ENCODE results near the gene GRK3. TPM values are rescaled to one million over a fixed set of nuclear protein-coding genes. Genes with fewer than 3 reads are reported as not detected.

GRK3 gene
- total and polyA plus RNA-seq, 2 donors from 2014 or later: 1.6 to 11.5 TPM

DNA sequence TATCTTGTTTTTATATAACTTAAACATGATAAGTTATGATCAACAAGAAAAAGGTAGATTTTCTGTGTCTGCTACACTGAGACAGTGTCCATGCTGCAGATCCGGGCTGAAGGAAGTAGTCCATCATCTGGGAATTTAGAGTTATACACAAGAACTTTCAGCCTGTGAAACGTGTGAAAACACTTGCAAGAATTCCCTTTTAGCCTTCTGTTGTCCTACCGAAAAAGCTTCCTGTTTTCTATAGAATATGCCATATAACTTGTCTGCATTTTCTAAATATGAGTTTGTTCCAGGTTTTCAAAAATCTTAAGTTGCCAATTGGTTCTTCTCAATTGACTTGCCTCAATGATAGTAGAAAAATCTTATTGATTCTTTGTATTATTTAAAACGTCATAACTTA lies 113.2 kb downstream of the GRK3 start:
- peaks cover 0 to 4% (median 0%) of the 10 kb centered on the region in 3 donors for H3K36me3 ChIP-seq (ENCODE audit: control insufficient read depth in 2 of 3, insufficient read depth in 3 of 3, low read length in 3 of 3)
- no peaks in the 10 kb centered on the region for H3K27me3 ChIP-seq (ENCODE audit: control insufficient read depth, insufficient read depth, low read length)
- no peaks in the 10 kb centered on the region for H3K9me3 ChIP-seq (ENCODE audit: control insufficient read depth in 2 of 3, insufficient read depth in 1 of 3, low read length in 3 of 3)
- FAIRE-seq (peak; percentile 29), DNase-seq (no peak)
- H3K4me1 ChIP-seq (ENCODE audit: control insufficient read depth in 2 of 3, insufficient read depth in 2 of 3, low read depth in 1 of 3, low read length in 3 of 3): no peaks in the 10 kb centered on the region
- no peak overlapping the region for H3K9ac ChIP-seq (ENCODE audit: low read length in 3 of 3)
- no peak overlapping the region for H3K4me3 ChIP-seq (ENCODE audit: low read length in 3 of 3)
- no peak overlapping the region for H3K27ac ChIP-seq (ENCODE audit: low read depth in 2 of 2, low read length in 2 of 2)
- TF ChIP-seq, protein P1, sequence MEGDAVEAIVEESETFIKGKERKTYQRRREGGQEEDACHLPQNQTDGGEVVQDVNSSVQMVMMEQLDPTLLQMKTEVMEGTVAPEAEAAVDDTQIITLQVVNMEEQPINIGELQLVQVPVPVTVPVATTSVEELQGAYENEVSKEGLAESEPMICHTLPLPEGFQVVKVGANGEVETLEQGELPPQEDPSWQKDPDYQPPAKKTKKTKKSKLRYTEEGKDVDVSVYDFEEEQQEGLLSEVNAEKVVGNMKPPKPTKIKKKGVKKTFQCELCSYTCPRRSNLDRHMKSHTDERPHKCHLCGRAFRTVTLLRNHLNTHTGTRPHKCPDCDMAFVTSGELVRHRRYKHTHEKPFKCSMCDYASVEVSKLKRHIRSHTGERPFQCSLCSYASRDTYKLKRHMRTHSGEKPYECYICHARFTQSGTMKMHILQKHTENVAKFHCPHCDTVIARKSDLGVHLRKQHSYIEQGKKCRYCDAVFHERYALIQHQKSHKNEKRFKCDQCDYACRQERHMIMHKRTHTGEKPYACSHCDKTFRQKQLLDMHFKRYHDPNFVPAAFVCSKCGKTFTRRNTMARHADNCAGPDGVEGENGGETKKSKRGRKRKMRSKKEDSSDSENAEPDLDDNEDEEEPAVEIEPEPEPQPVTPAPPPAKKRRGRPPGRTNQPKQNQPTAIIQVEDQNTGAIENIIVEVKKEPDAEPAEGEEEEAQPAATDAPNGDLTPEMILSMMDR (IDR thresholded peaks at IDR 0.05; ENCODE audit: borderline replicate concordance, extremely low read depth, insufficient read depth): no peak
- intact Hi-C loops (cut with DNase I): no loop called here

DNA sequence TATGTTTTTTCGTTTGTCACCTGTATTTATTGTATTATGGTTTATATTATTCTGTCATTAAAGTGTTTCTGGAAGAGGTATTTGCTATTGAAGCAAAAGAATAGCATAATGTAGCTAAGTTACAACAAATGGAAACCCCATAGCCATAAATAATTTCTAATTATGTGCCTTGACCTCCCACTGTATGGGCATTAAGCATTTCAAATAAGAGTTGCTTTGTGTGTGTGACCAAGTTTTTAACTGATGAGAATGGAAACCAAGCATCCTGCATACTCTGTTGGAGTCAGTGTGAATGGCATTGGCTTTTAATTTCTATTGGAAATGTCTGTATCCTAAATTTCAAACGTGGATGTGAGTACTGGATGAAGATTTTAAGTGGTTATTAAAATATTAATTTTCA lies 115.6 kb downstream of the GRK3 start:
- H3K36me3 ChIP-seq (ENCODE audit: control insufficient read depth in 2 of 3, insufficient read depth in 3 of 3, low read length in 3 of 3): peaks cover 0 to 4% (median 0%) of the 10 kb centered on the region in 3 donors
- H3K4me3 ChIP-seq (ENCODE audit: low read length in 3 of 3): no peak overlapping the region
- H3K9ac ChIP-seq (ENCODE audit: low read length in 3 of 3): no peak overlapping the region
- FAIRE-seq (no peak), DNase-seq (no peak)
- no peaks in the 10 kb centered on the region for H3K27me3 ChIP-seq (ENCODE audit: control insufficient read depth, insufficient read depth, low read length)
- H3K9me3 ChIP-seq (ENCODE audit: control insufficient read depth in 2 of 3, insufficient read depth in 1 of 3, low read length in 3 of 3): no peaks in the 10 kb centered on the region
- intact Hi-C loops (cut with DNase I): no loop called here
- no peaks in the 10 kb centered on the region for H3K4me1 ChIP-seq (ENCODE audit: control insufficient read depth in 2 of 3, insufficient read depth in 2 of 3, low read depth in 1 of 3, low read length in 3 of 3)
- H3K27ac ChIP-seq (ENCODE audit: low read depth in 2 of 2, low read length in 2 of 2): no peak overlapping the region
- TF ChIP-seq, protein P1 (IDR thresholded peaks at IDR 0.05; ENCODE audit: borderline replicate concordance, extremely low read depth, insufficient read depth): no peak

DNA sequence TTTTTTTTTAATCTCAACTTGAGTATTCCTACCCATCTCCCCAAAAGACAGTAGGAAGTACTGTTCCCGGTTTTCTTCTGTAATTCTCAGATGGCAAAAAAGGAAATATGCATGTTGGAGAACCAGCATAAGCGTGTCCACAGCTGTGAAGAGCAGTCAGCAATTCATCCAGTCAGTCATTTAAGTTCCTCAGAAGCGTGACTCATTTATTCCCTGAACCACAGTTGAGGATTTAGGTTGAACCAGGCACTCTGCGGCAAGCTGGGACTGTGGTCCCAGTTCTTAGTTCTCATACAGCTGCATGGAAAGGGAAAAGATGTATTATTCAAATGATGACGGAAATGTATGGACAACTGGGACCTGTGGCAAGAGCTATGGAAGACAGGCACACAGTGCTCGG lies 116.5 kb downstream of the GRK3 start:
- Histone ChIP-seq H3K36me3 (ENCODE audit: control insufficient read depth in 2 of 3, insufficient read depth in 3 of 3, low read length in 3 of 3) (peaks cover 0 to 4% (median 0%) of the 10 kb centered on the region in 3 donors), H3K4me1 (ENCODE audit: control insufficient read depth in 2 of 3, insufficient read depth in 2 of 3, low read depth in 1 of 3, low read length in 3 of 3) (no peaks in the 10 kb centered on the region), H3K27ac (ENCODE audit: low read depth in 2 of 2, low read length in 2 of 2) (no peak overlapping the region), H3K4me3 (ENCODE audit: low read length in 3 of 3) (no peak overlapping the region), H3K9me3 (ENCODE audit: control insufficient read depth in 2 of 3, insufficient read depth in 1 of 3, low read length in 3 of 3) (no peaks in the 10 kb centered on the region), H3K9ac (ENCODE audit: low read length in 3 of 3) (no peak overlapping the region), H3K27me3 (ENCODE audit: control insufficient read depth, insufficient read depth, low read length) (no peaks in the 10 kb centered on the region)
- no peak for DNase-seq
- intact Hi-C loops (cut with DNase I): no loop called here
- TF ChIP-seq, protein P1 (IDR thresholded peaks at IDR 0.05; ENCODE audit: borderline replicate concordance, extremely low read depth, insufficient read depth): no peak
- no peak for FAIRE-seq

DNA sequence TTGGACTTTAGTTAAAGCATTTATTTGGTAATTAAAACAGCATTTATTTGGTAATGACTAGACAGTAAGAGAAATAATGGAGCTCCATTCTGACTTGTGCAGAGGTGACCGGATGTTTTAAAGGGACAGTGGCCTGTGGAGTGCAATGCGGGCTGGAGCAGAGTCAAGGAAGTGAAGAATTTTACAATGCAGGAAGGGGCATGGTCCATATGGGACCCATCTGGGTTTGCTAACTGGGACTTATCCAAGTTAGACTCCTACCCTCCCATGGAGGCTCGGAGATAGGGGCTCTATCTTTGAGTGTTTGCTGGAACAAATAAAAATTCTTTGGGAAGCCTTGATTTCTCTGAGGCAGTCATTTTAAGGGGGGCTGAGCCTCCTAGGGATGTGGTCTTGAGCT lies 117.6 kb downstream of the GRK3 start:
- H3K9me3 ChIP-seq (ENCODE audit: control insufficient read depth in 2 of 3, insufficient read depth in 1 of 3, low read length in 3 of 3): no peaks in the 10 kb centered on the region
- intact Hi-C loops (cut with DNase I): no loop called here
- no peak for FAIRE-seq
- no peak overlapping the region for H3K9ac ChIP-seq (ENCODE audit: low read length in 3 of 3)
- H3K36me3 ChIP-seq (ENCODE audit: control insufficient read depth in 2 of 3, insufficient read depth in 3 of 3, low read length in 3 of 3): peaks cover 0 to 4% (median 0%) of the 10 kb centered on the region in 3 donors
- H3K27ac ChIP-seq (ENCODE audit: low read depth in 2 of 2, low read length in 2 of 2): no peak overlapping the region
- H3K4me1 ChIP-seq (ENCODE audit: control insufficient read depth in 2 of 3, insufficient read depth in 2 of 3, low read depth in 1 of 3, low read length in 3 of 3): no peaks in the 10 kb centered on the region
- TF ChIP-seq, protein P1 (IDR thresholded peaks at IDR 0.05; ENCODE audit: borderline replicate concordance, extremely low read depth, insufficient read depth): no peak
- H3K27me3 ChIP-seq (ENCODE audit: control insufficient read depth, insufficient read depth, low read length): no peaks in the 10 kb centered on the region
- DNase-seq: no peak
- H3K4me3 ChIP-seq (ENCODE audit: low read length in 3 of 3): no peak overlapping the region
